GM06990 (cell line): ENCODE results near the gene ZBTB33.

Experiments
- DNase-seq: peaks from one replicate; pipeline ENCODE4 v3.0.0-alpha.2; 2011; ENCODE audit not compliant: insufficient read length; ENCODE audit errors: extremely low read depth
- H3K27me3 ChIP-seq: replicated peaks from 2 replicates; pipeline ENCODE4 v1.6.0; 2011; ENCODE audit warnings: low read length; ENCODE audit not compliant: control insufficient read depth, insufficient read depth
- H3K36me3 ChIP-seq: 2 replicates; pipeline ENCODE4 v1.5.1; 2011; ENCODE audit warnings: low read length; ENCODE audit not compliant: control insufficient read depth, insufficient read depth
- H3K4me3 ChIP-seq: replicated peaks from 2 replicates; pipeline ENCODE4 v1.5.1; 2011; ENCODE audit warnings: low read depth, mild to moderate bottlenecking, control low read depth, low read length
- CTCF ChIP-seq: IDR thresholded peaks from 2 replicates; pipeline ENCODE4 v1.5.1; 2011; ENCODE audit warnings: low read length, control low read depth, mild to moderate bottlenecking, inconsistent platforms; ENCODE audit not compliant: insufficient read depth, poor library complexity, severe bottlenecking

ZBTB33 gene

GRCh38 chrX:120301497-120301896, 50.9 kb downstream of the ZBTB33 start:
- no peak for TF ChIP-seq CTCF
- DNase-seq: no peak
- Histone ChIP-seq H3K4me3 (no peak overlapping the region), H3K27me3 (no peaks in the 10 kb centered on the region), H3K36me3 (no peaks in the 10 kb centered on the region)

GRCh38 chrX:120301960-120302359, 51.3 kb downstream of the ZBTB33 start:
- Histone ChIP-seq H3K36me3 (no peaks in the 10 kb centered on the region), H3K27me3 (no peaks in the 10 kb centered on the region), H3K4me3 (no peak overlapping the region)
- no peak for DNase-seq
- TF ChIP-seq CTCF: no peak

- DNase-seq: peak; percentile 55
- Histone ChIP-seq H3K27me3 (no peaks in the 10 kb centered on the region), H3K4me3 (no peak overlapping the region), H3K36me3 (no peaks in the 10 kb centered on the region)
- TF ChIP-seq CTCF: no peak
These were observed 51.8 kb downstream of the ZBTB33 start for GRCh38 chrX:120302434-120302833.

GRCh38 chrX:120304256-120304655, 53.6 kb downstream of the ZBTB33 start:
- Histone ChIP-seq H3K4me3 (no peak overlapping the region), H3K27me3 (no peaks in the 10 kb centered on the region), H3K36me3 (no peaks in the 10 kb centered on the region)
- no peak for TF ChIP-seq CTCF
- no peak for DNase-seq

GRCh38 chrX:120305531-120306141, 55.0 kb downstream of the ZBTB33 start:
- no peaks in the 10 kb centered on the region for H3K27me3 ChIP-seq

More at GRCh38 chrX:120305531-120306141, 55.0 kb downstream of the ZBTB33 start:
- no peak overlapping the region for H3K4me3 ChIP-seq
- no peak for TF ChIP-seq CTCF
- no peak for DNase-seq
- no peaks in the 10 kb centered on the region for H3K36me3 ChIP-seq
